ENCODE data around the gene CCDC192.

DNA sequence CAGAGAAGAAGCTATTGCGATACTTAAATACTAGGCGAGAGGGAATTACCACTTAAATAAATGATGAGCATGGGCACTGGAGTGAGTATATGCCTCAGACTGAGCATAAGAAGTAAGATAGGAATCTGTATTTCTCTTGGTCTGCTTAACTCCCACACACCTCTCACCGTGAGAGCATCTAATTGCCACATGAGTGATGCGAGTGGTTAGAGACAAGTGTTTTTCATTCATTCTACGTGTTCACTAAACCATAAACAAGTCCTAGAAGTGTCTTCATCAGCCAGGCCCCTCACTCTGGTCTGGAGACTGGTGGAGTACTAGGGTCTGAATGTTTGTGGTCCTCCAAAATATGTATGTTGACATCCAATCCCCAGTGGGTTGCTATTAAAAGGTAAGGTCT is 230.2 kb downstream of the CCDC192 start:
- TF ChIP-seq, protein P1, sequence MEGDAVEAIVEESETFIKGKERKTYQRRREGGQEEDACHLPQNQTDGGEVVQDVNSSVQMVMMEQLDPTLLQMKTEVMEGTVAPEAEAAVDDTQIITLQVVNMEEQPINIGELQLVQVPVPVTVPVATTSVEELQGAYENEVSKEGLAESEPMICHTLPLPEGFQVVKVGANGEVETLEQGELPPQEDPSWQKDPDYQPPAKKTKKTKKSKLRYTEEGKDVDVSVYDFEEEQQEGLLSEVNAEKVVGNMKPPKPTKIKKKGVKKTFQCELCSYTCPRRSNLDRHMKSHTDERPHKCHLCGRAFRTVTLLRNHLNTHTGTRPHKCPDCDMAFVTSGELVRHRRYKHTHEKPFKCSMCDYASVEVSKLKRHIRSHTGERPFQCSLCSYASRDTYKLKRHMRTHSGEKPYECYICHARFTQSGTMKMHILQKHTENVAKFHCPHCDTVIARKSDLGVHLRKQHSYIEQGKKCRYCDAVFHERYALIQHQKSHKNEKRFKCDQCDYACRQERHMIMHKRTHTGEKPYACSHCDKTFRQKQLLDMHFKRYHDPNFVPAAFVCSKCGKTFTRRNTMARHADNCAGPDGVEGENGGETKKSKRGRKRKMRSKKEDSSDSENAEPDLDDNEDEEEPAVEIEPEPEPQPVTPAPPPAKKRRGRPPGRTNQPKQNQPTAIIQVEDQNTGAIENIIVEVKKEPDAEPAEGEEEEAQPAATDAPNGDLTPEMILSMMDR (conservative IDR thresholded peaks at IDR 0.05; ENCODE audit: low read depth, low read length): no peak
- TF ChIP-seq EZH2 (IDR thresholded peaks at IDR 0.05; ENCODE audit: borderline replicate concordance, low read depth, low read length, poor library complexity, severe bottlenecking): no peak
